GM23248 (cell line): Measurements from ENCODE around the gene FBN3.

Experiments used
- EZH2 ChIP-seq: fragments of 200-600 bp; sonication (generic); IDR thresholded peaks from 2 replicates; pipeline ENCODE4 v1.6.1; 2018; ENCODE audit warnings: antibody characterized with exemption, mild to moderate bottlenecking; ENCODE audit not compliant: insufficient read depth, poor library complexity, severe bottlenecking
- EZH2phosphoT487 ChIP-seq: fragments of 200-600 bp; sonication (generic); IDR thresholded peaks from 2 replicates; pipeline ENCODE4 v1.6.1; 2018; ENCODE audit warnings: antibody characterized with exemption, moderate library complexity, mild to moderate bottlenecking, low read depth; ENCODE audit not compliant: insufficient read depth

GRCh38 chr19:8144273-8144995 is 5.0 kb downstream of the FBN3 start:
- TF ChIP-seq EZH2, result no peak
- TF ChIP-seq EZH2phosphoT487, result no peak
